Measurements from ENCODE around the gene SARS1. TPM values are rescaled to one million over a fixed set of nuclear protein-coding genes. Genes with fewer than 3 reads are reported as not detected.

SARS1 gene
- total and polyA plus RNA-seq, 2 experiments from 2014 or later, result 353 to 365 TPM

DNA sequence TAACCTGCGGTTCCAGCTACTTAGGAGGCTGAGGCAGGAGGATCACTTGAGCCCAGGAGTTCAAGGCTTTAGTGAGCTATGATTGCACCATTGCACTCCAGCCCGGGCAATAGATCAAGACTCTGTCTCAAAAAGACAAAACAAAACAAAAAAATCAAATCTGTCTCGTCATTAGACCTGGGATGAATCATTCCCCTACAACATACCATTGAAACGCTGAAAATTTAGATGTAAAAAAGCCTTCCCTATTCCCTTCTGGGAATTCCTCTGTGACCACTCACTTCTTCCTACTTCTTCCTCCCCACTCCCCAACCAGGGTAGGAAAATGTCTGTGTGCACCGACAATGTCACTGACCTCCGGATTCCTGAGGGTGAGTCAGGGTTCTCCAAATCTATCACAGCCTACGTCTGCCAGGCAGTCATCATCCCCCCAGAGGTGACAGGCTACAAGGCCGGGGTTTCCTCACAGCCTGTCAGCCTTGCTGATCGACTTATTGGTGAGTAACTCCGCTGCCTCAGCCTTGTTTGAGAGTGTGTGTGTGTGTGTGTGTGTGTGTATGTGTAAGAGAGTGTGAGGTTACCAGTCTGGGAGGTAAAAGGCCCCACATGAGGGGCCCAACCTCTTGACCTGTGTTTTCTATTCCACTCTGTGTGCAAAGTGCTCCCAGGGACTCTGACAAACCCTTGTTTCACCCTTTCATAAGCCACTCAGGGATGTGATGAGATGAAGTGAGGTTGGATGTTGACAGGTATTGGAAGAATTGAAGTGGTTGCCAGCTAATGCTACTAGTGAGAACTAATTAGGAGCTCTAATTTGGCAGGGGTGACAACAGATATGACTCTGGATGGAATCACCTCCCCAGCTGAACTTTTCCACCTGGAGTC, 16.3 kb upstream of the SARS1 start:
- H3K4me2 ChIP-seq (ENCODE audit: unreplicated experiment), result peak overlapping the region; percentile 60
- H3F3A ChIP-seq (ENCODE audit: insufficient read depth), result peaks cover 24% of the 10 kb centered on the region
- 0 out of 2 replicates have a peak overlapping the region, but pooled peaks have one; percentile 14 for H3K4me3 ChIP-seq
- H3K9ac ChIP-seq, result peak overlapping the region; percentile 66
- peak overlapping the region; percentile 89 for H3K27ac ChIP-seq
- H3K79me2 ChIP-seq (ENCODE audit: insufficient read depth), result no peaks in the 10 kb centered on the region
- TF ChIP-seq EZH2phosphoT487 (IDR thresholded peaks at IDR 0.05; ENCODE audit: insufficient read depth, low read depth) (0 out of 2 replicates have a peak, but pooled peaks have one; percentile 49), EZH2 (IDR thresholded peaks at IDR 0.05; ENCODE audit: insufficient read depth, poor library complexity, severe bottlenecking) (no peak)
- H3K4me1 ChIP-seq (ENCODE audit: insufficient read depth), result peaks cover 24% of the 10 kb centered on the region
- H2AFZ ChIP-seq, result no peak overlapping the region
- no peaks in the 10 kb centered on the region for H3K9me3 ChIP-seq (ENCODE audit: low read depth)
- no peaks in the 10 kb centered on the region for H3K36me3 ChIP-seq (ENCODE audit: low read depth)
- WGBS, 2 experiments (ENCODE audit: low coverage in 1 of 2, low lambda C conversion rate in 2 of 2, missing lambda C conversion rate in 2 of 2), result 9 to 10% methylated on average over 10 of the region's 10 CpGs
- H3K27me3 ChIP-seq (replicated peaks; ENCODE audit: insufficient read depth), result no peaks in the 10 kb centered on the region
- peak; percentile 98 for DNase-seq
- in situ Hi-C loops (cut with MboI), result no loop called here
- H3K9me2 ChIP-seq (ENCODE audit: insufficient read depth), result no peaks in the 10 kb centered on the region
- no peaks in the 10 kb centered on the region for H4K20me1 ChIP-seq (ENCODE audit: insufficient read depth)

DNA sequence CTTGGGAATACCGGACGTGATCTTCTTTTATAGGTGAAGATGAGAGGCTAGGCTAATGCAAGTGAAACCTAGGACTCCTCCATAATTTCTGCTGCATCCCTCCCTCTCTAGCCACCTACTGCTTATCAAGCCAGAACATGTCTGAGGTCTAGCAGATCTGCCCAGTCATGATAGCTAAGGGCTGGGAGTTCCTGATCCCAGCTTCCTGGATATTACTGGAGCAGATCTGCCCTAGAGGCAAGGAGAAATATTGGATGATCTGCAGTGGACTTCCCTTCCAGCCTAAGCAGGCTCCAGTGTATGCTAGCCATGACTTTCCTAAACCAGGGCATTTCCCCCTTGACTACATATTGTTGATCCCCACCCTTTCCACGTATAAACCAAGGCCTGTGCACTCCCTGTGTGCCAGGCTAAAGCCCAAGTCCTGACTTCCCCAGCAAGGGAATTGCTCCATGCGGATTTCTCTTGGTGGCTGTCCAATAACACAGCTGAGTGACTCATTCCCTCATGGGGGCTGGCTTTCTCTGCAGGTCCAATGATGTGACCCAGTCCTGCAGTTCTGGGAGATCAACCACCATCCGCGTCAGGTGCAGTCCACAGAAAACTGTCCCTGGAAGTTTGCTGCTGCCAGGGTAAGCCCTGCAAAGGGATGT, 15.5 kb upstream of the SARS1 start:
- Histone ChIP-seq H3K27ac (peak overlapping the region; percentile 89), H3K4me3 (0 out of 2 replicates have a peak overlapping the region, but pooled peaks have one; percentile 14), H3K9me3 (ENCODE audit: low read depth) (no peaks in the 10 kb centered on the region), H3K36me3 (ENCODE audit: low read depth) (no peaks in the 10 kb centered on the region), H3K4me2 (ENCODE audit: unreplicated experiment) (peak overlapping the region; percentile 60), H3K4me1 (ENCODE audit: insufficient read depth) (peaks cover 24% of the 10 kb centered on the region), H3K9me2 (ENCODE audit: insufficient read depth) (no peaks in the 10 kb centered on the region), H4K20me1 (ENCODE audit: insufficient read depth) (no peaks in the 10 kb centered on the region), H3K9ac (peak overlapping the region; percentile 66), H3K27me3 (replicated peaks; ENCODE audit: insufficient read depth) (no peaks in the 10 kb centered on the region), H3K79me2 (ENCODE audit: insufficient read depth) (no peaks in the 10 kb centered on the region), H3F3A (ENCODE audit: insufficient read depth) (peaks cover 24% of the 10 kb centered on the region), H2AFZ (no peak overlapping the region)
- peak; percentile 92 for DNase-seq
- in situ Hi-C loops (cut with MboI), result no loop called here
- TF ChIP-seq EZH2phosphoT487 (IDR thresholded peaks at IDR 0.05; ENCODE audit: insufficient read depth, low read depth) (no peak), EZH2 (IDR thresholded peaks at IDR 0.05; ENCODE audit: insufficient read depth, poor library complexity, severe bottlenecking) (no peak)
- WGBS, 2 experiments (ENCODE audit: low coverage in 1 of 2, low lambda C conversion rate in 2 of 2, missing lambda C conversion rate in 2 of 2), result 31 to 32% methylated on average over 6 of the region's 6 CpGs

DNA sequence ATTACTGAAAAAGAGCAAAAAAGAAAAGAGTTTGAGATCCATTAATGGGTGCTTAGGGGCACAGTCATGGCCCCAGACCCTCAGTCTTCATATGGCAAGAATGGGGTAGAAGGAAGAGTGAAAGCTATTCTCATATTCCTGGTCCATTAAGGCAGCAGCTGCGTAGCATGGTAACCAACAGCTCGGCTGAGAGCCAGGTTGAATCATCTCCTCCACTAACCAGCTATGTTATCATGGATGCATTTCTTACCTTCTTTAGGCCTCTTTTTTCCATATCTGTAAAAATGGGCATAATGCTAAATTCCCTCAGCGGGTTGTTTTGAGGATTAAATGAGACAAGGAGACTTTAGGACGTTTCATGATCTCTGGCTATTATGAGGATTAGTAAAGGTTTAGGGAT, 15.0 kb upstream of the SARS1 start:
- in situ Hi-C loops (cut with MboI), result no loop called here
- Histone ChIP-seq H3K9ac (peak overlapping the region; percentile 66; the same call in 1 of the 2 replicates), H3K27ac (peak overlapping the region; percentile 89), H3K36me3 (ENCODE audit: low read depth) (no peaks in the 10 kb centered on the region), H3K9me2 (ENCODE audit: insufficient read depth) (no peaks in the 10 kb centered on the region), H3K4me2 (ENCODE audit: unreplicated experiment) (peak overlapping the region; percentile 60), H2AFZ (no peak overlapping the region), H3K4me3 (no peak overlapping the region), H3K79me2 (ENCODE audit: insufficient read depth) (no peaks in the 10 kb centered on the region), H3K27me3 (replicated peaks; ENCODE audit: insufficient read depth) (no peaks in the 10 kb centered on the region), H3F3A (ENCODE audit: insufficient read depth) (peaks cover 24% of the 10 kb centered on the region), H3K9me3 (ENCODE audit: low read depth) (no peaks in the 10 kb centered on the region), H3K4me1 (ENCODE audit: insufficient read depth) (peaks cover 24% of the 10 kb centered on the region), H4K20me1 (ENCODE audit: insufficient read depth) (no peaks in the 10 kb centered on the region)
- no peak for TF ChIP-seq EZH2phosphoT487 (IDR thresholded peaks at IDR 0.05; ENCODE audit: insufficient read depth, low read depth)
- TF ChIP-seq EZH2 (IDR thresholded peaks at IDR 0.05; ENCODE audit: insufficient read depth, poor library complexity, severe bottlenecking), result no peak
- peak; percentile 36 for DNase-seq
- WGBS, 2 experiments (ENCODE audit: low coverage in 1 of 2, low lambda C conversion rate in 2 of 2, missing lambda C conversion rate in 2 of 2), result 86 to 90% methylated on average over 4 of the region's 4 CpGs

GRCh38 chr1:109199710-109200109, 14.0 kb upstream of the SARS1 start:
- no peaks in the 10 kb centered on the region for H3K9me3 ChIP-seq (ENCODE audit: low read depth)
- H3K9ac ChIP-seq, result no peak overlapping the region
- no peaks in the 10 kb centered on the region for H3K36me3 ChIP-seq (ENCODE audit: low read depth)
- peaks cover 24% of the 10 kb centered on the region for H3F3A ChIP-seq (ENCODE audit: insufficient read depth)
- no peak overlapping the region for H2AFZ ChIP-seq
- TF ChIP-seq EZH2 (IDR thresholded peaks at IDR 0.05; ENCODE audit: insufficient read depth, poor library complexity, severe bottlenecking) (no peak), EZH2phosphoT487 (IDR thresholded peaks at IDR 0.05; ENCODE audit: insufficient read depth, low read depth) (no peak)
- WGBS, 2 experiments (ENCODE audit: low coverage in 1 of 2, low lambda C conversion rate in 2 of 2, missing lambda C conversion rate in 2 of 2), result 83 to 84% methylated on average over 10 of the region's 10 CpGs
- no peaks in the 10 kb centered on the region for H3K79me2 ChIP-seq (ENCODE audit: insufficient read depth)
- no peaks in the 10 kb centered on the region for H3K9me2 ChIP-seq (ENCODE audit: insufficient read depth)
- H3K27ac ChIP-seq, result no peak overlapping the region
- DNase-seq, result no peak
- H3K27me3 ChIP-seq (replicated peaks; ENCODE audit: insufficient read depth), result no peaks in the 10 kb centered on the region
- H3K4me1 ChIP-seq (ENCODE audit: insufficient read depth), result peaks cover 24% of the 10 kb centered on the region
- in situ Hi-C loops (cut with MboI), result no loop called here
- no peak overlapping the region for H3K4me2 ChIP-seq (ENCODE audit: unreplicated experiment)
- no peaks in the 10 kb centered on the region for H4K20me1 ChIP-seq (ENCODE audit: insufficient read depth)
- H3K4me3 ChIP-seq, result no peak overlapping the region
